ENCODE results near the gene LRMDA. TPM values are rescaled to one million over a fixed set of nuclear protein-coding genes. Genes with fewer than 3 reads are reported as not detected.

The LRMDA gene
- total RNA-seq, 1 donor from 2014 or later, result 18.7 TPM

GRCh38 chr10:76558996-76559891 lies 1127.8 kb downstream of the LRMDA start:
- no peak for DNase-seq (ENCODE audit: low read depth)
- Histone ChIP-seq H3K36me3 (ENCODE audit: control insufficient read depth, insufficient read depth, low read length) (no peaks in the 10 kb centered on the region), H3K4me3 (ENCODE audit: low read depth, low read length) (no peak overlapping the region), H3K27me3 (ENCODE audit: control insufficient read depth, insufficient read depth, low read length) (no peaks in the 10 kb centered on the region)
- no peak for TF ChIP-seq CTCF (IDR thresholded peaks at IDR 0.05; ENCODE audit: insufficient read depth, low read length, poor library complexity, severe bottlenecking)

DNA sequence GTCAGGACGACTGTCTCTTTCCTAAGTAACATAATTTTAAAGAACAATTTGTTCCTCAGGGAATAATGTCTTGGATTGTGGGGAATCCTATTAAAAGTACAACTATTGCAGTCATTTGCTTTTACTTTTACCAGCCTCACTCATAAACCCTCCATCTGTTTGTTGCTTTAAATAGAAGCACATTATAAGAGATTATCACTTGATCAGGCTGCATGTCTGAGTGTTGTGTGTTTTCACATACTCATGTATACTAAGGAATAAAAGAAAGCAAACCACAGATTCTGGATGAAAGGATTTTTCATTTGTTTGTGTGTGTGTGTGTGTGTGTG lies 1128.4 kb downstream of the LRMDA start:
- no peaks in the 10 kb centered on the region for H3K27me3 ChIP-seq (ENCODE audit: control insufficient read depth, insufficient read depth, low read length)
- TF ChIP-seq CTCF (IDR thresholded peaks at IDR 0.05; ENCODE audit: insufficient read depth, low read length, poor library complexity, severe bottlenecking), result no peak
- H3K4me3 ChIP-seq (ENCODE audit: low read depth, low read length), result no peak overlapping the region
- no peaks in the 10 kb centered on the region for H3K36me3 ChIP-seq (ENCODE audit: control insufficient read depth, insufficient read depth, low read length)
- DNase-seq (ENCODE audit: low read depth), result no peak

DNA sequence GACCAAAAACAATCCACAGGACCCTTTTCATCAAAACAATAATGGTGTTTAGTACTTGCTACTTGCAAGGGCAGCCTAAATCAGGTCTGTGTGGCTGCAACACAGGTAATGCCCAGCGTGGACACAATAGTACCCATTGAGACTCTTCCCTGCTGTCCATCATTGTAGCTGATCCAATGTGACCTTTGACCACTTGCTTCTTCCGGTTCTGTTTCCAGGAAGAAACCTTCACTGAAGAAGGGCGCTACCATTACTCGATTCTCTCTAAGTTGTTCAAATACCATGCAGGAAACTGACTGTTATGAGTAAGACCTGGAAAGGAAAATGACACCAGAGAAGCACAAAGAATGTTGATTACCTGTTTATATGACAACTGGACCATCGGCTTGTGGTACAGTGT lies 1128.9 kb downstream of the LRMDA start:
- no peak for TF ChIP-seq CTCF (IDR thresholded peaks at IDR 0.05; ENCODE audit: insufficient read depth, low read length, poor library complexity, severe bottlenecking)
- no peak overlapping the region for H3K4me3 ChIP-seq (ENCODE audit: low read depth, low read length)
- no peaks in the 10 kb centered on the region for H3K27me3 ChIP-seq (ENCODE audit: control insufficient read depth, insufficient read depth, low read length)
- H3K36me3 ChIP-seq (ENCODE audit: control insufficient read depth, insufficient read depth, low read length), result no peaks in the 10 kb centered on the region
- DNase-seq (ENCODE audit: low read depth), result no peak

- DNase-seq (ENCODE audit: low read depth), result no peak
- no peak for TF ChIP-seq CTCF (IDR thresholded peaks at IDR 0.05; ENCODE audit: insufficient read depth, low read length, poor library complexity, severe bottlenecking)
- Histone ChIP-seq H3K4me3 (ENCODE audit: low read depth, low read length) (no peak overlapping the region), H3K36me3 (ENCODE audit: control insufficient read depth, insufficient read depth, low read length) (no peaks in the 10 kb centered on the region), H3K27me3 (ENCODE audit: control insufficient read depth, insufficient read depth, low read length) (no peaks in the 10 kb centered on the region)
Observed at GRCh38 chr10:76563286-76563685, 1131.9 kb downstream of the LRMDA start.

DNA sequence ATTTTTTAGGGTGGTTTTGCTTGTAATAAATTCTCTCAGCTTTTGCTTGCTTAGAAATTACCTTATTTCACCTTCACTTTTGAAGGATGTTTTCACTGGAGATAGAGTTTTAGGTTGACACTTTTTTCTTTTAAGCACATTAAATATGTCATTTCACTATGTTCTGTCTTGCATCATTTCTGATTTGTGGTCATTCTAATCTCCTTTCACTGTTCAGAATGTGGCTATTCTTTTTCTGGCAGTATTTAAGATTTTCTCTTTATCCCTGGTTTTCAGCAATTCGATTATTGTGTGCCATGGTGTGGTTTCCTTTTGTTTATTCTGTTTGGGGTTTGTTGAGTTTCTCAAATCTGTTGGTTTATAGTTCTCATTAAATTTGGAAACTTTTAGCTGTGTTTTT lies 1140.6 kb downstream of the LRMDA start:
- DNase-seq (ENCODE audit: low read depth), result no peak
- Histone ChIP-seq H3K4me3 (ENCODE audit: low read depth, low read length) (no peak overlapping the region), H3K36me3 (ENCODE audit: control insufficient read depth, insufficient read depth, low read length) (no peaks in the 10 kb centered on the region), H3K27me3 (ENCODE audit: control insufficient read depth, insufficient read depth, low read length) (no peaks in the 10 kb centered on the region)
- TF ChIP-seq CTCF (IDR thresholded peaks at IDR 0.05; ENCODE audit: insufficient read depth, low read length, poor library complexity, severe bottlenecking), result no peak
